GM19324 (cell line): ENCODE measurements around the gene IGF2BP3.

Source experiments
- ATAC-seq: cut with Tn5 transposase; IDR thresholded peaks from one replicate; pipeline ENCODE4 v1.9.1; 2021; ENCODE audit warnings: mild to moderate bottlenecking, moderate library complexity; ENCODE audit not compliant: unreplicated experiment, low FRiP score

The IGF2BP3 gene

GRCh38 chr7:23472956-23473843 lies 2.9 kb upstream of the IGF2BP3 start:
- no peak for ATAC-seq

- ATAC-seq: no peak
These were observed 2.3 kb upstream of the IGF2BP3 start for GRCh38 chr7:23472556-23472955.

- ATAC-seq: no peak
These were observed 1.8 kb upstream of the IGF2BP3 start for GRCh38 chr7:23472046-23472445.

- peak; percentile 28 for ATAC-seq
These were observed 992 bp upstream of the IGF2BP3 start for GRCh38 chr7:23471106-23471859.

- ATAC-seq: no peak
These were observed 385 bp downstream of the IGF2BP3 start for GRCh38 chr7:23469961-23470250.

GRCh38 chr7:23469150-23469960 lies 936 bp downstream of the IGF2BP3 start:
- ATAC-seq: no peak

- no peak for ATAC-seq
These were observed 1.7 kb downstream of the IGF2BP3 start for GRCh38 chr7:23468526-23469149.

GRCh38 chr7:23467806-23468525 lies 2.3 kb downstream of the IGF2BP3 start:
- ATAC-seq: no peak

- ATAC-seq: no peak
These were observed 2.9 kb downstream of the IGF2BP3 start for GRCh38 chr7:23467291-23467805.

- ATAC-seq: no peak
These were observed 7.4 kb downstream of the IGF2BP3 start for GRCh38 chr7:23462846-23463245.

GRCh38 chr7:23458044-23458443 lies 12.2 kb downstream of the IGF2BP3 start:
- ATAC-seq: no peak

GRCh38 chr7:23456093-23456492 lies 14.2 kb downstream of the IGF2BP3 start:
- ATAC-seq: no peak

GRCh38 chr7:23454881-23455526 lies 15.3 kb downstream of the IGF2BP3 start:
- no peak for ATAC-seq

GRCh38 chr7:23450518-23450917 lies 19.8 kb downstream of the IGF2BP3 start:
- ATAC-seq: no peak

- no peak for ATAC-seq
These were observed 20.4 kb downstream of the IGF2BP3 start for GRCh38 chr7:23449941-23450340.

- no peak for ATAC-seq
These were observed 25.0 kb downstream of the IGF2BP3 start for GRCh38 chr7:23445326-23445725.

- ATAC-seq: no peak
These were observed 26.3 kb downstream of the IGF2BP3 start for GRCh38 chr7:23443974-23444373.

- ATAC-seq: no peak
These were observed 32.1 kb downstream of the IGF2BP3 start for GRCh38 chr7:23438171-23438570.
